HepG2 (cell line): ENCODE results near the gene SLAMF9. TPM values are rescaled to one million over a fixed set of nuclear protein-coding genes. Genes with fewer than 3 reads are reported as not detected.

Source experiments
- ASH2L ChIP-seq: fragments of 300-600, 200-600 bp; sonication (generic); IDR thresholded peaks from 2 replicates; pipeline ENCODE4 v1.7.0; 2017; ENCODE audit warnings: low read depth, mild to moderate bottlenecking, moderate library complexity, mixed read lengths, low read length; ENCODE audit not compliant: insufficient read length
- CAMTA2 ChIP-seq: sonication (generic); formaldehyde crosslinking; IDR thresholded peaks from 2 replicates; pipeline ENCODE4 v1.4.0; 2020; ENCODE audit warnings: mild to moderate bottlenecking, missing genetic modification reagents, borderline replicate concordance
- CBX1 ChIP-seq: IDR thresholded peaks from one replicate; pipeline ENCODE4 v1.6.1; 2016; ENCODE audit warnings: antibody characterized with exemption, low read depth
- CEBPB ChIP-seq: IDR thresholded peaks from 2 replicates; pipeline ENCODE4 v1.6.1; 2011; ENCODE audit warnings: low read depth, low read length, improper control_type of control experiment, borderline replicate concordance
- CENPT ChIP-seq: sonication (generic); formaldehyde crosslinking; IDR thresholded peaks from 2 replicates; pipeline ENCODE4 v1.8.0; 2022; ENCODE audit warnings: low read depth, mild to moderate bottlenecking, moderate library complexity, missing genetic modification reagents
- CSRNP1 ChIP-seq: sonication (generic); formaldehyde crosslinking; IDR thresholded peaks from 2 replicates; pipeline ENCODE4 v1.8.1; 2023; ENCODE audit warnings: mild to moderate bottlenecking, missing genetic modification reagents
- ELF4 ChIP-seq: sonication (generic); formaldehyde crosslinking; IDR thresholded peaks from 2 replicates; pipeline ENCODE4 v1.5.0; 2020; ENCODE audit warnings: missing genetic modification reagents, mild to moderate bottlenecking, moderate library complexity, borderline replicate concordance
- HMG20B ChIP-seq: conservative IDR thresholded peaks from 2 replicates; pipeline ENCODE4 v1.6.1; 2016; ENCODE audit warnings: missing genetic modification reagents, missing compliant biosample characterization
- HOXA9 ChIP-seq: sonication (generic); formaldehyde crosslinking; IDR thresholded peaks from 2 replicates; pipeline ENCODE4 v1.8.1; 2022; ENCODE audit warnings: missing genetic modification reagents, mild to moderate bottlenecking, moderate library complexity, borderline replicate concordance
- KDM5A ChIP-seq: fragments of 200-600 bp; sonication (generic); IDR thresholded peaks from 2 replicates; pipeline ENCODE4 v1.7.0; 2018; ENCODE audit warnings: antibody characterized with exemption, mild to moderate bottlenecking, low read length, borderline replicate concordance
- NFATC3 ChIP-seq: sonication (generic); formaldehyde crosslinking; IDR thresholded peaks from 2 replicates; pipeline ENCODE4 v1.5.1; 2020; ENCODE audit warnings: mild to moderate bottlenecking, missing genetic modification reagents
- NFE2 ChIP-seq: sonication (generic); formaldehyde crosslinking; IDR thresholded peaks from 2 replicates; pipeline ENCODE4 v1.4.0; 2020; ENCODE audit warnings: missing genetic modification reagents
- PLRG1 ChIP-seq: fragments of 450-650 bp; conservative IDR thresholded peaks from 2 replicates; pipeline ENCODE4 v1.6.1; 2016
- REPIN1 ChIP-seq: sonication (generic); formaldehyde crosslinking; IDR thresholded peaks from 2 replicates; pipeline ENCODE4 v1.8.0; 2022; ENCODE audit warnings: missing genetic modification reagents, low read depth, mild to moderate bottlenecking, borderline replicate concordance
- SP2 ChIP-seq: sonication (generic); formaldehyde crosslinking; IDR thresholded peaks from 2 replicates; pipeline ENCODE4 v1.5.1; 2020; ENCODE audit warnings: mild to moderate bottlenecking, missing genetic modification reagents
- SSRP1 ChIP-seq: IDR thresholded peaks from 2 replicates; pipeline ENCODE4 v1.6.1; 2016; ENCODE audit warnings: control low read depth
- ZBTB39 ChIP-seq: sonication (generic); formaldehyde crosslinking; IDR thresholded peaks from 2 replicates; pipeline ENCODE4 v1.5.0; 2020; ENCODE audit warnings: missing genetic modification reagents
- ZFP91 ChIP-seq: sonication (generic); formaldehyde crosslinking; IDR thresholded peaks from 2 replicates; pipeline ENCODE4 v1.9.0; 2022; ENCODE audit warnings: missing genetic modification reagents, mild to moderate bottlenecking, borderline replicate concordance
- ZNF101 ChIP-seq: sonication (generic); formaldehyde crosslinking; IDR thresholded peaks from 2 replicates; pipeline ENCODE4 v1.4.0; 2020; ENCODE audit warnings: mild to moderate bottlenecking, low read depth, missing genetic modification reagents, borderline replicate concordance
- ZNF180 ChIP-seq: sonication (generic); formaldehyde crosslinking; IDR thresholded peaks from 2 replicates; pipeline ENCODE4 v1.4.0; 2020; ENCODE audit warnings: low read depth, missing genetic modification reagents, borderline replicate concordance
- ZNF230 ChIP-seq: sonication (generic); formaldehyde crosslinking; IDR thresholded peaks from 2 replicates; pipeline ENCODE4 v1.4.0; 2020; ENCODE audit warnings: mild to moderate bottlenecking, missing genetic modification reagents
- ZNF547 ChIP-seq: sonication (generic); formaldehyde crosslinking; IDR thresholded peaks from 2 replicates; pipeline ENCODE4 v1.5.1; 2020; ENCODE audit warnings: mild to moderate bottlenecking, missing genetic modification reagents
- ZNF747 ChIP-seq: sonication (generic); formaldehyde crosslinking; IDR thresholded peaks from 2 replicates; pipeline ENCODE4 v1.8.1; 2023; ENCODE audit warnings: missing genetic modification reagents, mild to moderate bottlenecking, borderline replicate concordance
- ZNF841 ChIP-seq: sonication (generic); formaldehyde crosslinking; IDR thresholded peaks from 2 replicates; pipeline ENCODE4 v1.8.1; 2023; ENCODE audit warnings: missing genetic modification reagents, borderline replicate concordance
- ZSCAN5A ChIP-seq: sonication (generic); formaldehyde crosslinking; IDR thresholded peaks from 2 replicates; pipeline ENCODE4 v1.8.0; 2022; ENCODE audit warnings: mild to moderate bottlenecking, missing genetic modification reagents, borderline replicate concordance
- polyA plus RNA-seq, 8 experiments: library from polyadenylated mRNA; depleted of rRNA in 3 of 8; stranded (reverse) in 7 of 8; unstranded in 1 of 8; fragments of >200 nt; fragmentation: Illumina TruSeq in 4 of 8; extraction: Trizol in 4 of 8; gene quantifications; 2 replicates each; pipeline versions ENCODE4 v1.2.1 to v1.2.3, GENCODE V29; 2011 to 2016; ENCODE audit warnings: low read depth in 4 of 8, missing spikeins in 1 of 8, mixed read lengths in 1 of 8; ENCODE audit not compliant: insufficient read depth in 1 of 8
- total RNA-seq, 5 experiments: library from RNA; depleted of rRNA; stranded (reverse); fragments of >200 nt; fragmentation: Illumina TruSeq; extraction: Trizol; gene quantifications; 2 replicates each; pipeline ENCODE4 v1.2.3, GENCODE V29; 2016; ENCODE audit warnings: low read depth in 1 of 5

The SLAMF9 gene
- total and polyA plus RNA-seq, 2 of the 13 experiments (the other 11 are each of a cell fraction or from before 2014, with no cell fraction given), result 0.82 TPM; not detected in 1

- TF ChIP-seq ZSCAN5A (CRISPR knock-in tag) (no peak), SSRP1 (CRISPR knock-in tag) (no peak), NFE2 (no peak), ZFP91 (CRISPR knock-in tag) (0 out of 2 replicates have a peak, but pooled peaks have one; percentile 20), ZNF230 (CRISPR knock-in tag) (no peak), ZNF747 (peak; percentile 36; the same call in 1 of the 2 replicates), SP2 (CRISPR knock-in tag) (no peak), ZBTB39 (CRISPR knock-in tag) (0 out of 2 replicates have a peak, but pooled peaks have one; percentile 32), CBX1 (no peak), CAMTA2 (CRISPR knock-in tag) (no peak), ZNF101 (CRISPR knock-in tag) (no peak), CSRNP1 (CRISPR knock-in tag) (peak; percentile 60; the same call in 1 of the 2 replicates), CEBPB (no peak), HMG20B (peak; percentile 95), HOXA9 (CRISPR knock-in tag) (peak; percentile 99), KDM5A (no peak), NFATC3 (no peak), REPIN1 (CRISPR knock-in tag) (peak; percentile 59; the same call in 1 of the 2 replicates), PLRG1 (no peak), ZNF841 (no peak), ASH2L (no peak), ELF4 (CRISPR knock-in tag) (no peak), ZNF547 (CRISPR knock-in tag) (0 out of 2 replicates have a peak, but pooled peaks have one; percentile 39), CENPT (CRISPR knock-in tag) (no peak), ZNF180 (CRISPR knock-in tag) (no peak)
Observed at GRCh38 chr1:159970932-159971342, 16.9 kb upstream of the SLAMF9 start (continued).
